Left colon (tissue), 2 donors: ENCODE data around the gene GATB. TPM values are rescaled to one million over a fixed set of nuclear protein-coding genes. Genes with fewer than 3 reads are reported as not detected.

Experiments used
- ATAC-seq: fragments of 200-7000 bp; cut with Tn5 transposase; one replicate; pipeline ENCODE4 v1.9.1; 2020; ENCODE audit warnings: mild to moderate bottlenecking, moderate library complexity
- DNase-seq, 2 donors: peaks; one replicate each; pipeline ENCODE4 v3.0.0-alpha.2; 2020
- intact Hi-C, 2 donors: fragments of 100-400 bp; cut with DNase I in 1 of 2; cut with micrococcal nuclease in 1 of 2; formaldehyde crosslinking; loops; one replicate each; pipeline versions ENCODE4 v1.11.2 to v1.14.0; 2022; cut with DNase I, micrococcal nuclease
- total RNA-seq, 2 donors: library from RNA; stranded (reverse); fragmentation: NEBNext Ultra II Directional; extraction: Animal tissue kit (Norgen Biotek cat#: 25700); gene quantifications; one replicate each; pipeline ENCODE4 v1.2.1, GENCODE V29; 2021
- donor health status: DM: no; HTN: no; CAD: no.
- donor health status: DM: yes; HTN: yes; CAD: no.

The GATB gene
- total RNA-seq, 2 donors from 2014 or later, result 18.6 to 20.1 TPM

- intact Hi-C loops, result no loop called here
- no peak for ATAC-seq
- DNase-seq, result no peak
Observed at GRCh38 chr4:151640381-151640780, 120.4 kb downstream of the GATB start.

GRCh38 chr4:151638295-151638858 is 122.4 kb downstream of the GATB start:
- ATAC-seq (no peak), DNase-seq (no peak)
- intact Hi-C loops, result no loop called here

GRCh38 chr4:151631349-151631748 is 129.5 kb downstream of the GATB start:
- no peak for ATAC-seq
- DNase-seq, result no peak
- intact Hi-C loops, result no loop called here

- DNase-seq, result no peak
- ATAC-seq, result peak; percentile 66
- intact Hi-C loops, result no loop called here
Observed at GRCh38 chr4:151629097-151629783, 131.6 kb downstream of the GATB start.

GRCh38 chr4:151628001-151628608 is 132.7 kb downstream of the GATB start:
- intact Hi-C loops, result no loop called here
- DNase-seq, result no peak
- ATAC-seq, result no peak

GRCh38 chr4:151627491-151627890 is 133.3 kb downstream of the GATB start:
- DNase-seq (no peak), ATAC-seq (no peak)
- intact Hi-C loops, result no loop called here

GRCh38 chr4:151626751-151627150 is 134.1 kb downstream of the GATB start:
- ATAC-seq, result no peak
- DNase-seq, result no peak
- intact Hi-C loops, result no loop called here

- DNase-seq, result no peak
- intact Hi-C loops, result no loop called here
- no peak for ATAC-seq
Observed at GRCh38 chr4:151626228-151626627, 134.6 kb downstream of the GATB start.

GRCh38 chr4:151624626-151625565 is 135.9 kb downstream of the GATB start:
- ATAC-seq (no peak), DNase-seq (no peak)
- intact Hi-C loops, result no loop called here
